K562 (cell line): Measurements from ENCODE around the gene STX1A. TPM values are rescaled to one million over a fixed set of nuclear protein-coding genes. Genes with fewer than 3 reads are reported as not detected.

Source experiments
- CBX1 ChIP-seq: sonication (generic); IDR thresholded peaks from 2 replicates; pipeline ENCODE4 v1.6.1; 2016; ENCODE audit warnings: antibody characterized with exemption, low read depth, mild to moderate bottlenecking
- CCAR2 ChIP-seq: fragments of 200-400 bp; formaldehyde crosslinking; IDR thresholded peaks from 2 replicates; pipeline ENCODE4 v1.6.1; 2017; ENCODE audit warnings: mild to moderate bottlenecking, low read depth, low read length
- CEBPG ChIP-seq, 3 experiments: fragments of 200-800 bp in 1 of 3; sonication (Bioruptor generic) in 1 of 3; sonication (generic) in 1 of 3; formaldehyde crosslinking in 1 of 3; IDR thresholded peaks in 2 of 3; conservative IDR thresholded peaks in 1 of 3; 2 replicates each; pipeline versions ENCODE4 v1.6.1 to v1.8.0; 2016 to 2022; ENCODE audit warnings: missing compliant biosample characterization in 2 of 3, missing genetic modification characterization in 2 of 3, mild to moderate bottlenecking in 1 of 3, missing genetic modification reagents in 1 of 3
- CEBPZ ChIP-seq: fragments of 150-350 bp; IDR thresholded peaks from 2 replicates; pipeline ENCODE4 v1.6.1; 2014; ENCODE audit warnings: low read depth, mild to moderate bottlenecking, low read length, borderline replicate concordance
- EP400 ChIP-seq: fragments of 450-650 bp; IDR thresholded peaks from 2 replicates; pipeline ENCODE4 v1.6.1; 2017; ENCODE audit warnings: antibody characterized with exemption, mild to moderate bottlenecking, moderate library complexity
- GTF2B ChIP-seq: IDR thresholded peaks from 2 replicates; pipeline ENCODE4 v1.6.1; 2011; ENCODE audit not compliant: insufficient read length; ENCODE audit errors: extremely low read depth
- HMBOX1 ChIP-seq: sonication (generic); IDR thresholded peaks from 2 replicates; pipeline ENCODE4 v1.6.1; 2016
- KHSRP ChIP-seq: fragments of 450-650 bp; IDR thresholded peaks from 2 replicates; pipeline ENCODE4 v1.6.1; 2017
- KLF6 ChIP-seq: fragments of 250-450 bp; sonication (Bioruptor Pico); IDR thresholded peaks from 2 replicates; pipeline ENCODE4 v1.4.0; 2020; ENCODE audit warnings: mild to moderate bottlenecking, moderate library complexity, borderline replicate concordance
- NONO ChIP-seq, 2 experiments: fragments of 200-400 bp in 1 of 2; fragments of 450-650 bp in 1 of 2; formaldehyde crosslinking in 1 of 2; IDR thresholded peaks; 2 replicates each; pipeline ENCODE4 v1.6.1; 2017; ENCODE audit warnings: low read depth in 2 of 2, mild to moderate bottlenecking in 2 of 2, moderate library complexity in 2 of 2, low read length in 1 of 2
- POLR2H ChIP-seq: IDR thresholded peaks from 2 replicates; pipeline ENCODE4 v1.6.1; 2016; ENCODE audit warnings: missing genetic modification characterization, low read depth, mild to moderate bottlenecking, control low read depth, missing compliant biosample characterization, moderate library complexity
- RNF2 ChIP-seq: sonication (generic); IDR thresholded peaks from 2 replicates; pipeline ENCODE4 v1.6.1; 2016
- SMAD2 ChIP-seq: fragments of 150-350 bp; IDR thresholded peaks from 2 replicates; pipeline ENCODE4 v1.6.1; 2014; ENCODE audit warnings: low read depth, mild to moderate bottlenecking, low read length
- TBL1XR1 ChIP-seq, 2 experiments: IDR thresholded peaks; 2 replicates each; pipeline ENCODE4 v1.6.1; 2012; ENCODE audit warnings: improper control_type of control experiment in 2 of 2, low read length in 2 of 2, mild to moderate bottlenecking in 1 of 2
- TRIM28 ChIP-seq: fragments of 450-650 bp; IDR thresholded peaks from 2 replicates; pipeline ENCODE4 v1.6.1; 2017
- TSHZ1 ChIP-seq: fragments of 250-450 bp; sonication (Bioruptor Pico); IDR thresholded peaks from 2 replicates; pipeline ENCODE4 v1.4.0; 2020; ENCODE audit warnings: mild to moderate bottlenecking, moderate library complexity
- USF1 ChIP-seq: sonication (generic); formaldehyde crosslinking; IDR thresholded peaks from 2 replicates; pipeline ENCODE4 v1.9.0; 2022; ENCODE audit warnings: mild to moderate bottlenecking, missing genetic modification reagents
- ZNF174 ChIP-seq: fragments of 250-450 bp; sonication (Bioruptor Pico); IDR thresholded peaks from 2 replicates; pipeline ENCODE4 v1.4.0; 2020; ENCODE audit warnings: mild to moderate bottlenecking
- ZNF217 ChIP-seq: sonication (generic); formaldehyde crosslinking; IDR thresholded peaks from 2 replicates; pipeline ENCODE4 v1.8.0; 2022; ENCODE audit warnings: mild to moderate bottlenecking, missing genetic modification reagents
- ZNF444 ChIP-seq: fragments of 250-450 bp; sonication (Bioruptor Pico); IDR thresholded peaks from 2 replicates; pipeline ENCODE4 v1.4.0; 2020; ENCODE audit warnings: mild to moderate bottlenecking, moderate library complexity
- ZNF668 ChIP-seq: fragments of 250-450 bp; sonication (Bioruptor Pico); IDR thresholded peaks from 2 replicates; pipeline ENCODE4 v1.8.0; 2022; ENCODE audit warnings: mild to moderate bottlenecking, inconsistent platforms
- polyA plus RNA-seq, 8 experiments: library from polyadenylated mRNA; depleted of rRNA in 4 of 8; stranded (reverse) in 5 of 8; unstranded in 3 of 8; fragments of >200 nt; fragmentation: Nextera tagmentation in 2 of 8; fragmentation: Illumina TruSeq in 1 of 8; extraction: Ambion mirVana in 2 of 8; extraction: Trizol in 1 of 8; gene quantifications; 2 replicates each; pipeline versions ENCODE4 v1.2.1 to v1.2.3, GENCODE V29; 2011 to 2014; ENCODE audit warnings: inconsistent platforms in 1 of 8, missing spikeins in 1 of 8
- total RNA-seq, 7 experiments: library from RNA; depleted of rRNA in 6 of 7; stranded (reverse); fragments of >200 nt in 6 of 7; fragmentation: Illumina TruSeq in 2 of 7; extraction: Trizol in 2 of 7; gene quantifications; 2 replicates each; pipeline versions ENCODE4 v1.2.1 to v1.2.3, GENCODE V29; 2011 to 2021; ENCODE audit warnings: low replicate concordance in 1 of 7

Gene STX1A
- total and polyA plus RNA-seq, 9 of the 15 experiments (the other 6 are each of a cell fraction or from before 2014, with no cell fraction given) = 0.04 to 15.1 (median 6.3) TPM

- TF ChIP-seq TSHZ1 (no peak), SMAD2 (no peak), CBX1 (no peak), KLF6 (CRISPR knock-in tag) (no peak), ZNF217 (CRISPR knock-in tag) (no peak), ZNF174 (CRISPR knock-in tag) (no peak), TBL1XR1 (IDR thresholded peaks at IDR 0.05; ENCODE audit: low read length in 2 of 2) (no peak), NONO (IDR thresholded peaks at IDR 0.05; ENCODE audit: low read depth in 2 of 2, low read length in 1 of 2) (no peak), CEBPZ (no peak), EP400 (no peak), RNF2 (no peak), TRIM28 (no peak), CEBPG (CRISPR knock-in tag; IDR thresholded peaks at IDR 0.05) (no peak), CEBPG (tag; conservative IDR thresholded peaks at IDR 0.05 in 1 of 2, IDR thresholded peaks at IDR 0.05 in 1 of 2) (no peak), ZNF444 (CRISPR knock-in tag) (no peak), GTF2B (no peak), ZNF668 (no peak), CCAR2 (no peak), HMBOX1 (no peak), POLR2H (no peak), KHSRP (no peak), USF1 (CRISPR knock-in tag) (no peak)
Measured at GRCh38 chr7:73762659-73762999, 43.2 kb upstream of the STX1A start (continued).
